Sigmoid colon (tissue), 4 donors: ENCODE results near the gene STK17B.

Source experiments
- CTCF ChIP-seq, 4 experiments: fragments of 450-650 bp in 3 of 4; fragments of 200-600 bp in 1 of 4; IDR thresholded peaks; one replicate each; pipeline ENCODE4 v1.5.1; 2016 to 2019; ENCODE audit warnings: antibody characterized with exemption in 4 of 4, mild to moderate bottlenecking in 3 of 4, moderate library complexity in 2 of 4
- POLR2A ChIP-seq, 2 donors: fragments of 450-650 bp; IDR thresholded peaks; one replicate each; pipeline ENCODE4 v1.6.1; 2016; ENCODE audit warnings: antibody characterized with exemption in 2 of 2, mild to moderate bottlenecking in 2 of 2, moderate library complexity in 2 of 2
- POLR2AphosphoS5 ChIP-seq, 4 donors: sonication (generic); formaldehyde crosslinking; IDR thresholded peaks; one replicate each; pipeline ENCODE4 v1.6.1; 2017; ENCODE audit warnings: antibody characterized with exemption in 4 of 4

DNA sequence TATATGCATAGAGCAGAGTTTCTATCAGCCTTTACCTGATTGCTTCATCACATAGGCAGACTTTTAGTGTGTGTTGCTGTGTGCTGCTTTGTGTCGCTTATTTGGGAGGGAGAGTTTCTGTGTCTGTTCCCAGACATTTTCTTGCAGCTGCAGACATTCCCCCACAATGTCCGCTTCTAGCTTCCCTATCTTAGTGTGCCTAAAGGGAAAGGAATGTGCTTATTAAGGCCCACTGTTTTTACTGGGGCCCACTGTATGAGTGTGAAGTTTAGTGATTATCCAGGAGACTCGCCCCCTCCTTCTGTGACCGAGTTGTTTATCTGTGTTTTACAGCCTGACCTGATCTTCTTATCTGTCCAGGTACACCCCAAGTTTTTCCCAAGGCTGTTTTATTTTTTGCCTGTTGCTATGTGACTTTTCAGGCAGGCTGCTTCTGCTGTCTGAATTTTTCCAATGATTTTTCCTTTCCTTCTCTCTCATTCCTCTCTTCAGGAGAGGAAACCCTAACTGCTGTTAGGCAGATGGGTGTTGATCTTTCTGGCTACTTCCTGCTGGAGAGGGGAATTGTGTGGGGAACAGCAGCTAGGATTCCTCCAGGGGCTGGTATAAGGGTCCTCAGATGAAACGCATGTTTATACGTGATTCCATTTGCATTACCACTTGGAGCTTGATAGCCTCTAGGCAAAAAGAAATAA, 47.6 kb downstream of the STK17B start:
- TF ChIP-seq CTCF (IDR thresholded peaks at IDR 0.05) (no peak), POLR2AphosphoS5 (IDR thresholded peaks at IDR 0.05) (no peak), POLR2A (IDR thresholded peaks at IDR 0.05) (no peak)
